ENCODE data around the gene C1QL4. TPM values are rescaled to one million over a fixed set of nuclear protein-coding genes. Genes with fewer than 3 reads are reported as not detected.
"Not testable (repeated sequence)": the region's sequence is repeated elsewhere in the genome, so short reads cannot be mapped to it uniquely, and the experiment has no call there.

Gene C1QL4
- total RNA-seq: not detected

- Mint-ChIP-seq H3K4me3 (peak within 1 kb of the TSS; percentile 64), H3K36me3 (ENCODE audit: insufficient read depth) (no peaks in the 10 kb centered on the region), H3K4me1 (ENCODE audit: low read depth) (peaks cover 15% of the 10 kb centered on the region), H3K27me3 (ENCODE audit: low read depth) (peaks cover 68% of the 10 kb centered on the region), H3K9me3 (no peaks in the 10 kb centered on the region)
- peak; percentile 91 for DNase-seq
- peak; percentile 79 to 82 for ATAC-seq
Measured at GRCh38 chr12:49336645-49337584, at the start of gene C1QL4. Gene C1QL4 (minus strand): TSS chr12:49337188. CDS start chr12:49336477, 711 bp downstream.

GRCh38 chr12:49380184-49380583, 43.2 kb upstream of the C1QL4 start:
- not testable (repeated sequence) for ATAC-seq; H3K4me3 Mint-ChIP-seq; H3K9me3 Mint-ChIP-seq; H3K4me1 Mint-ChIP-seq (ENCODE audit: low read depth); DNase-seq; H3K27me3 Mint-ChIP-seq (ENCODE audit: low read depth); H3K36me3 Mint-ChIP-seq (ENCODE audit: insufficient read depth)

- H3K4me1 Mint-ChIP-seq (ENCODE audit: low read depth): no peaks in the 10 kb centered on the region
- ATAC-seq (no peak), DNase-seq (no peak)
- H3K36me3 Mint-ChIP-seq (ENCODE audit: insufficient read depth): peaks cover 2% of the 10 kb centered on the region
- no peaks in the 10 kb centered on the region for H3K9me3 Mint-ChIP-seq
- H3K27me3 Mint-ChIP-seq (ENCODE audit: low read depth): no peaks in the 10 kb centered on the region
- no peak overlapping the region for H3K4me3 Mint-ChIP-seq
Measured at GRCh38 chr12:49377386-49377785, 40.4 kb upstream of the C1QL4 start.

- ATAC-seq (no peak), DNase-seq (no peak)
- Mint-ChIP-seq H3K4me3 (no peak overlapping the region), H3K27me3 (ENCODE audit: low read depth) (no peaks in the 10 kb centered on the region), H3K36me3 (ENCODE audit: insufficient read depth) (peaks cover 3% of the 10 kb centered on the region), H3K9me3 (no peaks in the 10 kb centered on the region), H3K4me1 (ENCODE audit: low read depth) (peaks cover 5% of the 10 kb centered on the region)
Measured at GRCh38 chr12:49375406-49375805, 38.4 kb upstream of the C1QL4 start.

- ATAC-seq (no peak), DNase-seq (no peak)
- Mint-ChIP-seq H3K27me3 (ENCODE audit: low read depth) (no peaks in the 10 kb centered on the region), H3K36me3 (ENCODE audit: insufficient read depth) (peaks cover 3% of the 10 kb centered on the region), H3K9me3 (no peaks in the 10 kb centered on the region), H3K4me1 (ENCODE audit: low read depth) (peaks cover 28% of the 10 kb centered on the region), H3K4me3 (no peak overlapping the region)
Measured at GRCh38 chr12:49370539-49370938, 33.6 kb upstream of the C1QL4 start.

- Mint-ChIP-seq H3K36me3 (ENCODE audit: insufficient read depth) (peaks cover 3% of the 10 kb centered on the region), H3K4me1 (ENCODE audit: low read depth) (peaks cover 28% of the 10 kb centered on the region), H3K4me3 (no peak overlapping the region), H3K27me3 (ENCODE audit: low read depth) (no peaks in the 10 kb centered on the region), H3K9me3 (no peaks in the 10 kb centered on the region)
- ATAC-seq (no peak), DNase-seq (no peak)
Measured at GRCh38 chr12:49369411-49370145, 32.6 kb upstream of the C1QL4 start.

- ATAC-seq (no peak), DNase-seq (no peak)
- no peaks in the 10 kb centered on the region for H3K9me3 Mint-ChIP-seq
- H3K27me3 Mint-ChIP-seq (ENCODE audit: low read depth): no peaks in the 10 kb centered on the region
- peaks cover 3% of the 10 kb centered on the region for H3K36me3 Mint-ChIP-seq (ENCODE audit: insufficient read depth)
- H3K4me1 Mint-ChIP-seq (ENCODE audit: low read depth): peaks cover 28% of the 10 kb centered on the region
- H3K4me3 Mint-ChIP-seq: peak overlapping the region; percentile 96
Measured at GRCh38 chr12:49368240-49368600, 31.2 kb upstream of the C1QL4 start.

- DNase-seq (no peak), ATAC-seq (peak in 1 of 2 donors; percentile 2)
- peaks cover 28% of the 10 kb centered on the region for H3K4me1 Mint-ChIP-seq (ENCODE audit: low read depth)
- peaks cover 2% of the 10 kb centered on the region for H3K36me3 Mint-ChIP-seq (ENCODE audit: insufficient read depth)
- H3K27me3 Mint-ChIP-seq (ENCODE audit: low read depth): no peaks in the 10 kb centered on the region
- no peaks in the 10 kb centered on the region for H3K9me3 Mint-ChIP-seq
- peak within 1 kb of the TSS; percentile 96 for H3K4me3 Mint-ChIP-seq
Measured at GRCh38 chr12:49367381-49368239, 30.6 kb upstream of the C1QL4 start, which contains the start of gene SPATS2. Gene SPATS2 (plus strand): TSS chr12:49367462. CDS start chr12:49461013, 93,551 bp downstream.

GRCh38 chr12:49366652-49367380, 29.8 kb upstream of the C1QL4 start:
- ATAC-seq (peak; percentile 89 to 90), DNase-seq (peak; percentile 77)
- no peaks in the 10 kb centered on the region for H3K27me3 Mint-ChIP-seq (ENCODE audit: low read depth)
- peaks cover 1% of the 10 kb centered on the region for H3K36me3 Mint-ChIP-seq (ENCODE audit: insufficient read depth)
- peaks cover 28% of the 10 kb centered on the region for H3K4me1 Mint-ChIP-seq (ENCODE audit: low read depth)
- H3K9me3 Mint-ChIP-seq: no peaks in the 10 kb centered on the region
- peak overlapping the region; percentile 96 for H3K4me3 Mint-ChIP-seq

GRCh38 chr12:49366096-49366651, 29.2 kb upstream of the C1QL4 start:
- Mint-ChIP-seq H3K36me3 (ENCODE audit: insufficient read depth) (peaks cover 1% of the 10 kb centered on the region), H3K4me1 (ENCODE audit: low read depth) (peaks cover 25% of the 10 kb centered on the region), H3K4me3 (peak overlapping the region; percentile 96), H3K27me3 (ENCODE audit: low read depth) (peaks cover 3% of the 10 kb centered on the region), H3K9me3 (no peaks in the 10 kb centered on the region)
- ATAC-seq: peak; percentile 6 to 14
- no peak for DNase-seq

GRCh38 chr12:49365542-49365941, 28.6 kb upstream of the C1QL4 start:
- DNase-seq (no peak), ATAC-seq (no peak)
- peak overlapping the region; percentile 37 for H3K4me3 Mint-ChIP-seq
- no peaks in the 10 kb centered on the region for H3K9me3 Mint-ChIP-seq
- peaks cover 8% of the 10 kb centered on the region for H3K27me3 Mint-ChIP-seq (ENCODE audit: low read depth)
- H3K4me1 Mint-ChIP-seq (ENCODE audit: low read depth): peaks cover 23% of the 10 kb centered on the region
- no peaks in the 10 kb centered on the region for H3K36me3 Mint-ChIP-seq (ENCODE audit: insufficient read depth)

- peaks cover 22% of the 10 kb centered on the region for H3K4me1 Mint-ChIP-seq (ENCODE audit: low read depth)
- no peaks in the 10 kb centered on the region for H3K36me3 Mint-ChIP-seq (ENCODE audit: insufficient read depth)
- ATAC-seq (no peak), DNase-seq (no peak)
- peaks cover 8% of the 10 kb centered on the region for H3K27me3 Mint-ChIP-seq (ENCODE audit: low read depth)
- H3K4me3 Mint-ChIP-seq: no peak overlapping the region
- H3K9me3 Mint-ChIP-seq: no peaks in the 10 kb centered on the region
Measured at GRCh38 chr12:49364989-49365388, 28.0 kb upstream of the C1QL4 start.

GRCh38 chr12:49362077-49362476, 25.1 kb upstream of the C1QL4 start:
- peaks cover 10% of the 10 kb centered on the region for H3K27me3 Mint-ChIP-seq (ENCODE audit: low read depth)
- H3K9me3 Mint-ChIP-seq: no peaks in the 10 kb centered on the region
- DNase-seq (no peak), ATAC-seq (no peak)
- no peaks in the 10 kb centered on the region for H3K36me3 Mint-ChIP-seq (ENCODE audit: insufficient read depth)
- peaks cover 6% of the 10 kb centered on the region for H3K4me1 Mint-ChIP-seq (ENCODE audit: low read depth)
- H3K4me3 Mint-ChIP-seq: no peak overlapping the region

Measured in activated T-cell treated with anti-CD3 and anti-CD28 coated beads, Interleukin-2, amount 50 U/mL, for 4 hours (primary cell).